Stimulated activated CD4-positive, alpha-beta T cell treated with anti-CD3 and anti-CD28 coated beads, Interleukin-4, amount 100 ng/mL, for 48 hours (primary cell): ENCODE measurements around the gene SERINC5.

Source experiments
- DNase-seq, 2 donors: peaks; one replicate each; pipeline ENCODE4 v3.0.0-alpha.2; 2020; ENCODE audit warnings: low read depth in 2 of 2

SERINC5 gene

DNA sequence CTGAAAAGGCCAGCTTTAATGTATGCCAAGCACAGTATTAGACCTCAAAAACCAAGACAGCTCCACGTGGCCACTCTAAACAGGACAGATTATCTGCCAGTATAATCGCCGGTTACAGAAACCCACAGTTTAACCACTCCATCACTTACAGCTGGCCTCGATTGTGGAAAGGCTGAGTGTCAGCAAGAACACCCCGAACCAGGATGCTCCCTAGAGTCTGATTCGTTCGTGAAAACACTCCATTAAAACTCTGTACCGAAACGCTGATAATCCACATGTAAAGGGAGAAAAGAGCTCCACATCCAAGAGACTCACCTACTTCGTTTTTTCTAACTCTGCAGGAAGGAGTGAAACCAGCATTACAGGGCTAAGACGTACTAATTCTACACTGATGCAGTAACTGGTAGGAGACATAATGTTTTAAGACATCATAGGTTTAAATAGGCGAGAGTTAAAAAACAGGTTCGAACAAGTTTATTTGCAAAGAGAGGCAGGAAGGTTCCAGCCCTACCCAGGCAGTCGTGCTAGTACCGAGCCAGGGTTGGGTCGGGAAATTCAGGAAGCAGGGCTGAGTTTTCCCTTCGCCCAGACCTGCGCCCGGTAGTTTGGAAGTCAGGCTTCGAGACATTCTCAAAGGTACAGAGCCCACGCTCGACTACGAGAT is 949 bp downstream of the SERINC5 start:
- DNase-seq: no peak

DNA sequence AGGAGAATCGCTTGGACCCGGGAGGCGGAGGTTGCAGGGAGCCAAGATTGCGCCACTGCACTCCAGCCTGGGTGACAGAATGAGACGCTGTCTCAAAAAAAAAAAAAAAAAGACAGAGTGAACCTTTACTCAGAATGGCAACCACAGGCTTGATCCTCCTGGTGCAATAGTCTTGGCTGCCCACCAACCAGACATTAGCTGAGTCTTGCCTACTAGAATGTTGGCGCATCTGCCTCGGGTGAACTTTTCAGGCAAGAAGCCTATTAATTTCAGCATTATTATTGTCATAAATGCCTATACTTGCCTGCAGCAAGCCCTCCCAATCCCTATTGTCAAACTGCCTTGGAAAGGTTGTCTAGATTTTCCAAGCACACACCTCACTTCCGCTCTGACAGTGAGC is 4.2 kb downstream of the SERINC5 start:
- no peak for DNase-seq

DNA sequence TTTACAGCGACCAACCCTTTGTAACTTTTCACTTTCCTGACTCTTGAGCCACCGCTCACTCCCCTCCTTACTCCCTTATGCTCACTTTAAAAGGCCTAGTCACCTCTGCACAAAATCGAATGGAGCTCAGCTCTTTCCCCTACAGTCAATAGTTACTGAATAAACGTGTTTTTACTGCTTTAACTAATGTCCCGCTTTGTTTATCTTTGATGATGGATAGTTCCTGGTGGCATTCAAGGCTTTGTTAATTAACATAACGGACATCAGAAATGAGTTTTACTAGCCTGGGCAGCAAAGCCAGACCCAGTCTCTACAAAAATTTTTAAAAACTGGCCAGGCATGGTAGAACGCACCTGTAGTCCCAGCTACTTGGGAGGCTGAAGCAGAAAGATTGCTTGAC is 5.0 kb downstream of the SERINC5 start:
- no peak for DNase-seq

DNA sequence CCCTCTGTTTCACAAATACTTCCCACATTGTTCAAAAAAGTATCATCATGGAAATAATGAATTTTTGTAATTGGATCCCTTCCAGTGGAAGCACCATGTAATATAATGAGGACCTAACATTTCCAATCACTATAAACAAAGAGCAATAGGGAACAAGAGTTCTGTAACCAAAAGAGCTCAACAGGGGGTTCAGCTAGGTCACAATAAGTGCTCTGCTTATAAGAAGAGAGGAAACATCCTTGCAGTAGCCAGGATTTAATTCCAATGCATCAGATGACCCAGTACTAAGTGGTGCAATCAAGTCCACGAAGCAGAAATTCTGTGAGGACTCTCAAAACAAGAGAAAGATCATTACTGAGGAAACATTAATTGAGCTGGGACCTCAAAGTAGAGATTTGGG is 5.9 kb downstream of the SERINC5 start:
- DNase-seq: no peak

DNA sequence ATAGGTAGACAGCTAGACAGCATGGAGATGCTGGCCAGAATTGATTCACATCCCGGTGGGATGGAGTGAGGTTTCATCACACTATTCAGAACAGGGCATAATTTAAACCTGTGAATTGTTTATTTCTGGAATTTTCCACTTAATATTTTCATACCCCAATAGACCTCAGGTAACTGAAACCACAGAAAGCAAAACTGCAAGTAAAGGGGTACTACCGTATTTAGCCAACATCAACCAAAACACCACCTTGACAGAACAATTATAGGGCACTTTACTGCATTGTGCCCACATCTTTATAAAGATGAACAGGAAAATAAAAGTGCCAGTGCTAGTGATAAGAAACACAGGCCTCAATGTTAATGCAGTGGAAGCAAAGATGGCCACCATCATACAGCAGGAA is 7.5 kb downstream of the SERINC5 start:
- no peak for DNase-seq

DNA sequence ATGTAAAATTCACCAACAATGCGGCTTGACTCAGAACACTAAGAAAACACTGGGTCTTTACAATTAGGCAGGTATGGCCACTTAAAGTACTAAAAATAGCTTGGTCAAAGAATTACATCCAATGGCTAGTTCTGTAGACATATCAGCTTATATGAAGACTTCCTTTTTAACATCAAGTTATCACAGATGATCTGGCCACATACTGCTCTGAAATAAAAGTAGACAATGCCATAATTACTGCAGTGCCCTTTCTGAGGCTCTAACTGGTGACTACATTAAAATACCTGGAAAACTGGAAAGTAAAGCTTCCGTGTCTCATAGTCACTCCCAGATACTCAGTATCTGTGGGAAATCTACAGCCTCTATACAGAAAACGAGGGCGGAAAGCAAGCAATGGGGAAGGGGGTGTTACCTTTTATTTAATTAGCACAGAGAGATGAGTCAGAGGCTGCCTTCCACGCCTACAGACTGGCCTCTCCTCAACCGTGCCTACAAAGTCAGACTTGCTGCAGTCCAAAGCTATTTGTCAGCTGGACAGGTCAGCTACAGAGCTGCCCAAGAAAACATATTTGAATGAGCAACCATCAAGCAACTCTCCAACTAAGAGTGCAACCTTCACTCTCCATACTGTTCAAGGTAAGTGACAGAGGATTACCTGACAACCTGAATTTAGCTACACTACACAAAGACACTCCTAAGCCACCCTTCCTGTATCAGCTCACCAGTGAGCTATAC is 8.7 kb downstream of the SERINC5 start:
- DNase-seq: peak in 1 of 2 donors; percentile 26

DNA sequence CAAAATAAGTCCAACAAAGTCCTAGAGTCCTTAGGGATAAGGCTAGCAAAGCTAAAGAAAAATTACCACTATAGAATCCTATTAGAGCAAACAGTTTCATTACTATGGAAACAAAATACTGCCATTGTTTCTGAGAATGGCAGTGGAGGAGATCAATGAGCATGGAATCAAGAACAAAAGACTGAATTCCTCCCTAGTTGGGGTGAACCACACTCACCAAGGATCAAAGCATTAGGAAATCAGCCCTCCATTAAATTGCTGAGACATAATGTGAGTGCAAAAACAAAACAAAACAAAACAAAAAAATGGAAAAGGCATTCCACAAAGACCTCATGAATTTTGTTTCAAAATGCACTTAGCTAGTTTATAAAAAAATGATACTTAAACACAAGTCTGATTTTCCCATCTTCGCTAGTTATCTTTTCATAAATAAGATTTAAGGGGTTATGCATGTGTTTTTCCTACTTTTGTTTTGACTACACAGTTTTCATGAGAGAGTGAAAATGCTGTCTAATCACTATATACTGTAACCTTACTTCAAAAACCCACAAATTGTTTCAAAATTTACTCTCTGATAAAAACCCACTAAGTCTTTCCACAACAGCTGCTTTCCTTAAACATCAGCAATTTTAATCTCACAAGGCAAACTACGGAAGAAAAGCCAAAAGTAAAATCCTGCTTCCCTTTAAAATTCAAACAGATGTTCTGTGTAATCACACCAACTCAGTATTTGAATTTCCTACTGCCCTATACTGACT is 9.7 kb downstream of the SERINC5 start:
- DNase-seq: no peak

DNA sequence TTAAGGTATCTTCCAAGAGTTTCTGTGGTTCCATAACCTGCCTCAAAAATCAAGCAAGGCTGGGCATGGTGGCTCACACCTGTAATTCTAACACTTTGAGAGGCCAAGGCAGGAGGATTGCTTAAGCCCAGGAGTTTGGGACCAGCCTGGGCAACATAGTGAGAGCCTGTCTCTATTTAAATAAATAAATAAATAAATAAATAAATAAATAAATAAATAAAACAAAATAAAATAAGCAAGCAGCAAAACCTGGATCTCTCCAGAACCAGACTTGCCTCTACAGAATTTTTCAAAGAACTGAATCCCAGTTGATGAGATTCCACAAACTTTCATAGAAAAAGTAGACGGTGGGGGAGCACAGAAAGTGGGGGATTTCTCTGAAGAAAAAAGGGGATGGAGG is 12.3 kb downstream of the SERINC5 start:
- DNase-seq: no peak

DNA sequence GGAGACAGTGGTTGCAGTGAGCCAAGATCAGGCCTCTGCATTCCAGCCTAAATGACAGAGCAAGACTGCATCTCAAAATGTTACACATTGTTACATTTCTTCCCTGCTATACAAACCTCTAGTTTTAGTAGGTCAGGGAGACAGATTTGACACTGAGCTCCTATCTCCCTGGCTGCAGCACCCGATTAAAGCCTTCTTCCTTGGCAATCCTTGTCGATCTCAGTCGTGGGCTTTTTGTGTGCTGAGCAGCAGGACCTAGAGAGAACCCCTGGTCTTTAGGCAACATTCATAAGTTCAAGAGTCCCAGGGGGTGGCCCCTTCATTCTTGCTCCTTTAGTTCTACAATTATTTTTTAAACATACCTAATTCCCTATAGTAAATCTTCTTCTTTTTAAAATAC is 13.0 kb downstream of the SERINC5 start:
- no peak for DNase-seq

DNA sequence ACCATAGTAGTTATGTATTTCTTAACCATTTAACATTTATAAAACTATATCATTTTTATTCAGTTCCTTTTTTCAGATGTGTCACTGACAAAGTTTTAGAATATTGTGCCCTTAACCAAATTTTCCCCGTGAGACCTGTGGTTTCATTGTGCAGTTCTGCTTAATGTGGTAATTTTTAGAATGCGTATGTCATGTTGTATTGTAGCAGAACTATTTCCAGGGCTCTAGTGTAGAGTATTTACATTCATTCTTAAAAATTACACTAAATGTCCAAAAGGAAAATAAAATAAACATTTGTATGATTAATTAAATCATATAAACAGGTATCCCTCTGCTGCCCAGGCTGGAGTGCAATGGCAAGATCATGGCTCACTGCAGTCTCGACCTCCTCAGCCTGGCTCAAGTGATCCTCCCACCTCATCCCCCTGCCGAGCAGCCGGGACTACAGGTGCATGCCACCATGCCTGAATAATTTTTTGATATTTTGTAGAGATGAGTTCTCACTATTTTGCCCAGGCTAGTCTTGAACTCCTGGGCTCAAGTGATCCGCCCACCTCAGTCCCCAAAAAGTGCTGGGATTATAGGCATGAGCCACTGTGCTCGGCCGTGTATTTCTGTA is 15.4 kb downstream of the SERINC5 start:
- DNase-seq: no peak

DNA sequence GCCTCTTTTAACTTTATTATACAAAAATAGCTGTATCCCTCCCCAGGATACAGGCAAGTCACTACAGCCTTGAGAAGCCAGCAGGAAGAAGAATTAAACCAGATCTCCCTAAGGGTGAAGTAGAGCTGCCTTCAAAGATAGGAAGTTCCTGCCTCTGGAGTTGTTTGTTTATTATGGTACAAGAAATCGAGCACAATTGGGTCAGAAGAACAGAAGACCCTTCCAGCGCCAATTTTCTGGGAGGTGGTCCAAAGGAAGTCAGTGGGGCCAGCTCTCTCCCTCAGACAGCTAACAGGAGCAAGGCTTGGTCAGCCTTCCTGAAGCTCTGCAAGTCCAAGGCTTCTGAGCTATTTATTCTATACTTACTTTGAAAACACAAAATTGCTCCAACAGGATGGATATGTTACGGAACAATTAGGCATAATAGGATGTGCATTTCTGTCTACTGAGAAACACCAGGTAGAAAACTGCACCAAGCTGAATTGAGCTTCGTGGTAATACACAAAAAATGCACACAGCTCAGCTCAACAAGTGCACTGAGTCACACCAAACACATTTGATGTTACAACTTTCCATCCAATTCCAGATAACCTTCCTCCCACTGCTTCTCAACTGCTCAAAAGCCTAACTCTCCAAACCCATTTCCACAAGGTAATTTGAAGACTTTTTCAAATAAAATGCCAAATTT is 16.0 kb downstream of the SERINC5 start:
- no peak for DNase-seq

DNA sequence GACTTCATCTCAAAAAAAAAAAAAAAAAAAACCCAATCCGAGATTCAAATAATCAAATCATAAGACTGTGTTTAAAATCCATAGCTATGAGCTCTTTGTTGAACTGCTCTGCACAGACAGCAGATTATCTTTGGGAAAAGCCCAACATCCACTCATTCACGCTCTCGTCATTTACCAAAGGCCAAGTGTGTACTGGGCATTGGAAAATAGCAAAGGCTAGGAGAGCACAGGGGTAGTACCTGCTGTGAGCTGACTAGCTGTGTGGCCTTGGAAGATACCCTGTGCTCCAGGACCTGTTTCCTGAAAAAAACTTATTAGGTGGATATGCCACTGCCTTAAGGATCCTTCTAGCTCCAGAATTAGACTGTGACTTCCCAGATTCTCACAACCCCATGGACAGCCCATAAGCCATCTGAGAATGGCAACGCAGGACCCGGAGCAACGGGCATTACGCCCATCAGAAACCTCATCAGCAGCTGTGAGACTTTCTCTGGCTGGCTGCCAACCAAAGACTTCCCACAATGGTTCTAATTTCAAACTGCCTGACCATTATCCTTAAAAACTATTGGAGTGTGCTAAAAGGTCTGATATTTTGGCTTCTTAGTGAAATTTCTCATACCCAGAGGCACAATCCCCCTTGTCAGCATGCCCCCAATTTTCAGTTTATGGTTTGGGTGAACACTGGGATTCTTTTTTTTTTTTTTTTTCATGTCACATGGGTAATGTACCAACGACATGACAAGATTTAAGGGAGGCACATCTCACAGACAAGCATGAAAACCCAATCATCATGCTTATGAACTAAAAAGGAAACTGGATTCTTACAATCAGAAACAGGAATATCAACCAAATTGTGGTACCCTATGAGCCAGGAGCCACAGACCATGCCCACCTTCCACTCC is 16.8 kb downstream of the SERINC5 start:
- DNase-seq: no peak

DNA sequence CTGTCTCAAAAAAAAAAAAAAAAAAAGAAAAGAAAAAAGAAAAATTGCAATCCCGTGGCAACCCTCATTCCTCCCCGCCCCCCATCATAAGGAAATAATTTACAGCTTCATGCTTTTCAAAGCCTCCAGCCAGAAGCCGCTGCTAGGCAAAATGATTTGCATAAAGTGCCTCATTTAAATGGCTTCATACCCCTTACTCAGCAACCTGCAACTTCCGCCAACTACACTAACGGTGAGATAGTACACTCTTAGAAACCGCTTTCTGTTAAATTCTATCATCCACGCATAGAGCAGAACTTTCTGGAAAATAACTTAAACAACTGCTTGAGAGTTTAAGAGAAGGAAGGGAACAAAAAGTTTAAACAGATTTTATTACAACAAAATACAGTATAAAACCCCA is 17.8 kb downstream of the SERINC5 start:
- DNase-seq: no peak

DNA sequence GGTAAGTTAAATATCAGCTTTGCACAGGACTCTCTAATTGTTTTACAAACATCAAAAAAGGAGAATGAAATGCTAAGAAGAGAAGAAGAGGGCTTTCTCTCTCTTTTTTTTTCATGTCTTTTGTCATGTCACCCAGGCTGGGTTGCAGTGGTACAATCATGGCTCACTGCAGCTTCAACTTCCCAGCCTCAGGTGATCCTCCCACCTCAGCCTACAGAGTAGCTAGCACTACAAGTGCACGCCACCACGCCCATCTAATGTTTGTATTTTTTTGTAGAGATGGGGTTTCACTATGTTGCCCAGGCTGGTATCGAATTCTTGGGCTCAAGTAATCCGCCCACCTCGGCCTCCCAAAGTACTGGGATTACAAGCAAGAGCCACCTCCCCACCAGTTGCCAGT is 18.6 kb downstream of the SERINC5 start:
- DNase-seq: no peak

DNA sequence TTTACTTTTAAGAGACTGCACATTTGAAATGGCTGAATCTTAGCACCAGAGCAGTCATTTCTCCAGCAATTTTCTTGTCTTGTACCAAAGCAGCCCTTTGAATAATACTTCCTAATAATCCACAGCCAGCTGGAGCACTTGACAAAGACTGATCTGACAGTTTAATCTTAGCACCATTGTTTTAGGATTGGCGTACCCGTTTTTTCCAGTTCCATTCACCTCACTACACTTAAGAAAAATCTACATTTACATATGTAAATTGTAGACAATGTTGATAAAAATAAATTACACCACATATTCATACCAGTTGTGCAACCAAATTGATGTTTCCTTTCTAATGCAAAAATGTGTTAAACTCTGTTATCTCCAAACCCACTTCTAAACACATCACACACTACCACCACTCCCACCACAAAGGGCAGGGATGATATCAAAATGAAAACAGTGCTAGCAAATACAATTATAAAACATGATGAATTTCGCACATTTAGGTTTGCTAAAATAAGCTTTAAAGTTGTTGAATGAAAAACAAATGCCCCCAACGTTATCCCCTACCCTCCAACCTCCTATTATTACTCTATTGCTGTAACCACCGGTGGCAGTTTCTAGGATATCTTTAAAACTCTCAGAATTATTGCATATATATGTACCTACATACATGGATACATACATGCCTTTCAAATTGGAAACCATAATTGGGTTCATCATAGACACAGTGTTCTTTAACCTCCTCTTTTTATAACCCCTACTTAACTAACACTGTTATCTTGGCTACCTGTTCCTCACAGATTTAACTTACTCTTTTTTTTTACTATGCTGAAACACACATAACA is 21.5 kb downstream of the SERINC5 start:
- DNase-seq: no peak

DNA sequence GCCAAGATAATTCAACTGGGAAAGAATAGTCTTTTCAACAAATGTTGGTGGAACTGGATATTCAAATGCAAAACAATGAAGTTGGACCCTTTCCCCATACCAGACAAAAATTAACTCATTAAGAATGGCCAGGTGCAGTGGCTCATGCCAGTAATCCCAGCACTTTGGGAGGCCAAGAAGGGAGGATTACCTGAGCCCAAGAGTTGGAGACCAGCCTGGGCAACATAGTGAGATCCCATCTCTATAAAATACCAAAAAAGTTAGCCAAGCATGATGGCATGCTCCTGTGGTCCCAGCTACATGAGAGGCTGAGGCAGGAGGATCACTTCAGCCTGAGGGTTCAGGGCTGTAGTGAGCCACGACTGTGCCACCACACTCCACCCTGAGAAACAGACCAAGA is 24.2 kb downstream of the SERINC5 start:
- DNase-seq: no peak

DNA sequence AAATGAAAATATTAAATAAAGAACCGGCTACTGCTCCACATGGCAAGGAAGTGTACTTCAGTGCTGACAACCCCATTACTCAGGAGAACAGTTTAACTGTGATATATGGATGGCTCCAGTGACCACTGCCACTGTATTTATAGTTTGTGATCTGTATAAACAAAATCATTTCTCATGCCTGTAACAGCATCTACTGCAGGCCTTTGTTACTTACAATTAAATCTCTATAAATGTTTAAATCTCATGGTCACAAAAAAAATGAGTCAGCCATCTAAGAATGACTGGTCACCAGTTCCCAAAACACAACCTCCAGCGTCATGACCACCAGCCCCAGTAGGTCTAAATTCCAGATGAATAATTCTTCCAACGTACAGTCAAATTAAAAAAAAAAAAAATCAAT is 24.6 kb downstream of the SERINC5 start:
- no peak for DNase-seq

DNA sequence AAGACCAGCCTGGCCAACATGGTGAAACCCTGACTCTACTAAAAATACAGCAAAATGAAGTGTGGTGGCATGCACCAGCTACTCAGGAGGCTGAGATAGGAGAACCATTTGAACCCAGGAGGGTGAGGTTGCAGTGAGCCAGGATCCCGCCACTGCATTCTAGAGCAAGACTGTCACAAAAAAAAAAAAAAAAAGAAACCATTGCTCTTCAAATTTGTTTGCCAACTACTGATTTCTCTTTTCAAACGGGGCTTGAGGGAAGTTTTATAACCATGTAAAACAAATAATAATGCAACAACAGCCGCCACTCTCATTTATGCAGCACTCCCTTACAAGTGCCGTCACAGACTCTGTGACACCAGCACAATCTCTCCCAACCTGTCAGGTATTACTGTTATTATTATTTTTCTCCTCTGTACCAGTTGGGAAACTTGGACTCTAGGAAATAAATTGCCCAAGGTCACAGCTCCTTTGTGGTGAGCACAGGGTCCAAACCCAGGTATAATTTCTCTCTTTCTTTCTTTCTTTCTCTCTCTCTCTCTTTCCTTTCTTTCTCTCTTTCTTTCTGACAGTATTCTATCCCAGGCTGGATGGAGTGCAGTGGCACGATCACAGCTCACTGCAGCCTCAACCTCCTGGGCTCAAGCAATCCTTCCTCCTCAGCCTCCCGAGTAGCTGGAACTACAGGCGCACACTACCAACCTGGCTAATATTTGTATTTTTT is 25.4 kb downstream of the SERINC5 start:
- DNase-seq: no peak

DNA sequence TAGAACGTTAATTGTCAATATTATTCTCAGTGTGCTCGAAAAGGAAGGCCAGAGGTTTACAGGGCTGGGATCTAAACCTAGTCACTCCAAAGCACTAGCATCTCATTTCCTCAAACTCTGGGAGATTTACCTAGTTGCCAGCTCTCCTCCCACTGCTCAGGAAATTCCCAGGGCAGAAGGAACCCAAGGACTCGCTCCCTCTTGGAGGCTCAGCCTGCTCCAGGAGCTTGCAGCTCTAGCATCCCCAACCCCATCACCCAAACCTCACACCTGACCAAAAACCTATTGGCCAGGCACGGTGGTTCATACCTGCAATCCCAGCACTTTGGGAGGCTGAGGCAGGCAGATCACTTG is 26.0 kb downstream of the SERINC5 start:
- DNase-seq: no peak
